HG03520 (cell line): ENCODE results near the gene DEPP1.

Experiments
- ATAC-seq: cut with Tn5 transposase; IDR thresholded peaks from one replicate; pipeline ENCODE4 v1.9.1; 2021; ENCODE audit warnings: mild to moderate bottlenecking, moderate library complexity; ENCODE audit not compliant: unreplicated experiment

The DEPP1 gene

GRCh38 chr10:44968091-44968490 lies 10.5 kb downstream of the DEPP1 start:
- no peak for ATAC-seq

GRCh38 chr10:44967616-44968015 lies 11.0 kb downstream of the DEPP1 start:
- ATAC-seq: no peak

GRCh38 chr10:44966816-44967509 lies 11.6 kb downstream of the DEPP1 start:
- ATAC-seq: no peak

GRCh38 chr10:44966129-44966815 lies 12.3 kb downstream of the DEPP1 start:
- peak; percentile 10 for ATAC-seq

GRCh38 chr10:44965651-44966097 lies 12.9 kb downstream of the DEPP1 start:
- ATAC-seq: peak; percentile 37

GRCh38 chr10:44965104-44965503 lies 13.5 kb downstream of the DEPP1 start:
- ATAC-seq: no peak

GRCh38 chr10:44963772-44964633 lies 14.6 kb downstream of the DEPP1 start:
- ATAC-seq: no peak

- no peak for ATAC-seq
Measured at GRCh38 chr10:44962870-44963738, 15.5 kb downstream of the DEPP1 start.

GRCh38 chr10:44961931-44962750 lies 16.5 kb downstream of the DEPP1 start:
- ATAC-seq: no peak

- ATAC-seq: no peak
Measured at GRCh38 chr10:44961230-44961571, 17.4 kb downstream of the DEPP1 start.

GRCh38 chr10:44960482-44961229 lies 18.0 kb downstream of the DEPP1 start:
- no peak for ATAC-seq

GRCh38 chr10:44960088-44960460 lies 18.5 kb downstream of the DEPP1 start:
- no peak for ATAC-seq

GRCh38 chr10:44959247-44960087 lies 19.1 kb downstream of the DEPP1 start, which contains the start of gene RASSF4:
TSS of gene RASSF4 (plus strand) at chr10:44959802. CDS start at chr10:44970203, 10,401 bp downstream.
- ATAC-seq: peak; percentile 98

GRCh38 chr10:44958898-44959246 lies 19.7 kb downstream of the DEPP1 start:
- ATAC-seq: no peak

- no peak for ATAC-seq
Measured at GRCh38 chr10:44958196-44958897, 20.3 kb downstream of the DEPP1 start.

GRCh38 chr10:44956717-44957706 lies 21.6 kb downstream of the DEPP1 start:
- no peak for ATAC-seq
